Type B pancreatic cell (in vitro differentiated cells): ENCODE data around the gene HTR3E. TPM values are rescaled to one million over a fixed set of nuclear protein-coding genes. Genes with fewer than 3 reads are reported as not detected.

Source experiments
- DNase-seq: peaks from one replicate; pipeline ENCODE4 v3.0.0; 2021; ENCODE audit warnings: mixed read lengths; ENCODE audit not compliant: unreplicated experiment; ENCODE audit errors: extremely low spot score
- H3K27ac Mint-ChIP-seq: 2 replicates; pipeline ENCODE4 v1.8.0; 2021; ENCODE audit warnings: mild to moderate bottlenecking, mixed read lengths
- H3K27me3 Mint-ChIP-seq: 2 replicates; pipeline ENCODE4 v1.8.0; 2021; ENCODE audit warnings: mixed read lengths
- H3K36me3 Mint-ChIP-seq: 2 replicates; pipeline ENCODE4 v1.8.0; 2021; ENCODE audit warnings: mixed read lengths
- H3K4me1 Mint-ChIP-seq: one replicate; pipeline ENCODE4 v1.8.0; 2021; ENCODE audit warnings: mixed read lengths; ENCODE audit not compliant: unreplicated experiment
- H3K4me3 Mint-ChIP-seq: 2 replicates; pipeline ENCODE4 v1.8.0; 2021; ENCODE audit warnings: mild to moderate bottlenecking, mixed read lengths
- H3K9me3 Mint-ChIP-seq: 2 replicates; pipeline ENCODE4 v1.8.0; 2021; ENCODE audit warnings: mixed read lengths
- total RNA-seq: library from RNA; stranded (reverse); gene quantifications from 2 replicates; pipeline ENCODE4 v1.2.1, GENCODE V29; 2021; ENCODE audit warnings: low replicate concordance
- TF ChIP-seq, protein P1 (sequence below): fragments of 200-600 bp; sonication (generic); conservative IDR thresholded peaks from 2 replicates; pipeline ENCODE4 v1.5.0; 2021; ENCODE audit warnings: antibody characterized with exemption, mild to moderate bottlenecking

HTR3E gene
- total RNA-seq, 1 donor from 2014 or later, result not detected

DNA sequence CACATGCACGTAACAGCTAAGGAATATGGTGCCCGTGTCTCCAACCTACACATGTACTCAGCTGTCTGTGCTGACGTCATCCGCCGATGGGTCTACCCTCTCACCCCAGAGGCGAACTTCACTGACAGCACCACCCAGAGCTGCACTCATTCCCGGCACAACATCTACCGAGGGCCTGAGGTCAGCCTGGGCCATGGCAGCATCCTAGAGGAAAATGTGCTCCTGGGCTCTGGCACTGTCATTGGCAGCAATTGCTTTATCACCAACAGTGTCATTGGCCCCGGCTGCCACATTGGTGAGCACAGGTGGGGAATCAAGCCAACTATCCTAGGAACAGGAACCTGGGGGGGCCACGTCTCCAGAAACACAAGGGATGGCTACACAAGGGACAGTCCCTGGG, 43.6 kb downstream of the HTR3E start:
- no peak for DNase-seq
- Mint-ChIP-seq H3K4me1 (peaks cover 15% of the 10 kb centered on the region), H3K36me3 (peaks cover 6% of the 10 kb centered on the region), H3K4me3 (no peak overlapping the region), H3K9me3 (no peaks in the 10 kb centered on the region), H3K27me3 (no peaks in the 10 kb centered on the region), H3K27ac (no peak overlapping the region)
- TF ChIP-seq, protein P1, sequence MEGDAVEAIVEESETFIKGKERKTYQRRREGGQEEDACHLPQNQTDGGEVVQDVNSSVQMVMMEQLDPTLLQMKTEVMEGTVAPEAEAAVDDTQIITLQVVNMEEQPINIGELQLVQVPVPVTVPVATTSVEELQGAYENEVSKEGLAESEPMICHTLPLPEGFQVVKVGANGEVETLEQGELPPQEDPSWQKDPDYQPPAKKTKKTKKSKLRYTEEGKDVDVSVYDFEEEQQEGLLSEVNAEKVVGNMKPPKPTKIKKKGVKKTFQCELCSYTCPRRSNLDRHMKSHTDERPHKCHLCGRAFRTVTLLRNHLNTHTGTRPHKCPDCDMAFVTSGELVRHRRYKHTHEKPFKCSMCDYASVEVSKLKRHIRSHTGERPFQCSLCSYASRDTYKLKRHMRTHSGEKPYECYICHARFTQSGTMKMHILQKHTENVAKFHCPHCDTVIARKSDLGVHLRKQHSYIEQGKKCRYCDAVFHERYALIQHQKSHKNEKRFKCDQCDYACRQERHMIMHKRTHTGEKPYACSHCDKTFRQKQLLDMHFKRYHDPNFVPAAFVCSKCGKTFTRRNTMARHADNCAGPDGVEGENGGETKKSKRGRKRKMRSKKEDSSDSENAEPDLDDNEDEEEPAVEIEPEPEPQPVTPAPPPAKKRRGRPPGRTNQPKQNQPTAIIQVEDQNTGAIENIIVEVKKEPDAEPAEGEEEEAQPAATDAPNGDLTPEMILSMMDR, result no peak

DNA sequence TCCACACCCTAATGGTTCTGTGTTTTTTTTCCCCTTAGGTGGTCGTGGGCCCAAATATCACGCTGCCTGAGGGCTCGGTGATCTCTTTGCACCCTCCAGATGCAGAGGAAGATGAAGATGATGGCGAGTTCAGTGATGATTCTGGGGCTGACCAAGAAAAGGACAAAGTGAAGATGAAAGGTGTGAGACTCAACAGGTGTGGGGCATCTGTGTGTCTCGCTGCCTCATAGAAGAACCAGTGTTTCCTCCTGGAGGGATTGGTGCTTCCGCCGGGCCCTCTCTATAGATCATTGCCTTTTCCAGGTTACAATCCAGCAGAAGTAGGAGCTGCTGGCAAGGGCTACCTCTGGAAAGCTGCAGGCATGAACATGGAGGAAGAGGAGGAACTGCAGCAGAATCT, 45.3 kb downstream of the HTR3E start:
- H3K4me3 Mint-ChIP-seq, result no peak overlapping the region
- H3K4me1 Mint-ChIP-seq, result peaks cover 1% of the 10 kb centered on the region
- DNase-seq, result no peak
- no peak overlapping the region for H3K27ac Mint-ChIP-seq
- TF ChIP-seq, protein P1, result no peak
- H3K27me3 Mint-ChIP-seq, result no peaks in the 10 kb centered on the region
- peaks cover 6% of the 10 kb centered on the region for H3K36me3 Mint-ChIP-seq
- no peaks in the 10 kb centered on the region for H3K9me3 Mint-ChIP-seq

DNA sequence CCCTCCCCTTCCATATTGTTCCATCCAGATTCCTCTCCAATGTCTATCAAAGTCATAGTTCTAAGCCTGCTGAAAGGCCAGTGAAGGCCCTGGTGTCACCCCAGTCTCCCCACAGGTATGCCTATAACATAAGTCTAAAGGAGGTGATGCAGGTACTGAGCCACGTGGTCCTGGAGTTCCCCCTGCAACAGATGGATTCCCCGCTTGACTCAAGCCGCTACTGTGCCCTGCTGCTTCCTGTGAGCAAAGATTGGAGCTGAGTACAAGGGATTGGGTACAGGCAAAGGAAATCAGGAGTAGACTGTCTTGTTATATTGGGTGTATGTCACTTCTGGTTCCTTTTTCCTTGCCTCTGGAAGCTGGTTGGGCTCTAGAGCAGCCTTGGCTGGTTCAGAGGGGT, 46.5 kb downstream of the HTR3E start:
- TF ChIP-seq, protein P1, result no peak
- Mint-ChIP-seq H3K4me1 (no peaks in the 10 kb centered on the region), H3K27me3 (no peaks in the 10 kb centered on the region), H3K9me3 (no peaks in the 10 kb centered on the region), H3K36me3 (no peaks in the 10 kb centered on the region), H3K4me3 (no peak overlapping the region), H3K27ac (no peak overlapping the region)
- no peak for DNase-seq

DNA sequence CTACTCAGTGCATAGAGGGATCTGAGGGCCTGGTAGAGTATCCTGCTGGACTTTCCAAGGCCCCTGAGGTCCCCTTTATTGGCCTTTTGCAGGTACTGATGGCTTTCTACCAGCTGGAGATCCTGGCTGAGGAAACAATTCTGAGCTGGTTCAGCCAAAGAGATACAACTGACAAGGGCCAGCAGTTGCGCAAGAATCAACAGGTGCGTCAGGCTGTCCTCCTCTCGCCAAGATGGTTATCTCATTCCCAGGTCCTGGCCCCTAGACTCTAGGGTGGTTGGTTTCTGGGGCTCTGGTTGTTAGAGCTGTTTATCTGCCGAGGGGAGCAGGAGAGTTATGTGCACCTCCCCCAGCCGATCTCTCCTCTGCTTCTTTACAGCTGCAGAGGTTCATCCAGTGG, 47.6 kb downstream of the HTR3E start:
- H3K4me3 Mint-ChIP-seq, result no peak overlapping the region
- no peaks in the 10 kb centered on the region for H3K27me3 Mint-ChIP-seq
- H3K36me3 Mint-ChIP-seq, result peaks cover under 1% of the 10 kb centered on the region
- no peaks in the 10 kb centered on the region for H3K4me1 Mint-ChIP-seq
- no peak for DNase-seq
- TF ChIP-seq, protein P1, result no peak
- H3K9me3 Mint-ChIP-seq, result no peaks in the 10 kb centered on the region
- no peak overlapping the region for H3K27ac Mint-ChIP-seq

DNA sequence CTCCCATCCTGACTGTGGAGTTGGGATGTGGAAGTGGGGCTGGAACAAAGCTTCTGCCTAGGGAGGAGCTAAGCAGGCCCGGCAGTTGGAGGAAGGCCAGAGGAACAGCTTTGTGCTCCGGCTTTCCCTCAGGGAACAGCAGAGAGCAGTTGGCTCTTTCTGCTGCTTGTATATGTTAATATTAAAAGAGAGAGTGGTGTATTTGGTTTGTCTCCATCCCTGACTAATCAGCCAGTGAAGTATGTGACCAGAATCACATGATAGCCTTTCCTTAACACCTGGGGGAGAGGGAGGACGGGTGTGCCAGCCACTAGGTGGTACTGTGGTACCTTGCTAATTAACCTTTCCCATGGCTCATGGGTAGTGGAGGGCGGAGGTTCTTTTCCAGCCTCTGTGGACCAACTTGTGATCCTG, 48.3 kb downstream of the HTR3E start:
- Mint-ChIP-seq H3K4me3 (no peak overlapping the region), H3K36me3 (peaks cover 5% of the 10 kb centered on the region), H3K27me3 (no peaks in the 10 kb centered on the region), H3K9me3 (no peaks in the 10 kb centered on the region), H3K27ac (no peak overlapping the region), H3K4me1 (peaks cover 5% of the 10 kb centered on the region)
- TF ChIP-seq, protein P1, result peak; percentile 35
- no peak for DNase-seq

DNA sequence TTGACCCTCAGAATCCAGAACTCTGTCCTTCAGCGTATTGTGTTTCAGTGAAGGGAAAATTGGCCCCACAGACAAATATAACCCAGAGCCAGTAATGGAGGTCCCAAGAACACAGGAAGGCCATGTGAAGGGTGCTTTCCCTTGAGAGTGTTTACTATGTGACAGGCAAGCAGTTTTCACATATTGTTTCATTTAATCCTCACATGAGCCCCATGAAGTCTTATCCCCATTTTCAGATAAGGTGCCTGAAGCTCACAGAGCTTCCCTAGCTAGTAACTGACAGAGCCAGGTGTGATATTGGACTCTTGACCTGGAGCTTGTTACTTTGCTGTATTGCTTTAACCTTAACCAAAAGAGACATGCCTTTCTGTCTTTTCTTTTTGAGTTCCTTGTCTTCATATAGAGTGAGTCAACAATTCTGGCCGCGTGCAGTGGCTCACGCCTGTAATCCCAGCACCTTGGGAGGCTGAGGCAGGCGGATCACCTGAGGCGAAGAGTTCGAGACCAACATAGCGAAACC, 48.9 kb downstream of the HTR3E start:
- Mint-ChIP-seq H3K27me3 (no peaks in the 10 kb centered on the region), H3K9me3 (no peaks in the 10 kb centered on the region), H3K4me3 (no peak overlapping the region), H3K27ac (no peak overlapping the region), H3K4me1 (peaks cover 5% of the 10 kb centered on the region), H3K36me3 (peaks cover 5% of the 10 kb centered on the region)
- no peak for DNase-seq
- TF ChIP-seq, protein P1, result no peak
